ENCODE data around the gene SGSM1. TPM values are rescaled to one million over a fixed set of nuclear protein-coding genes. Genes with fewer than 3 reads are reported as not detected.

Gene SGSM1
- total and polyA plus RNA-seq, 2 donors = 0.38 to 0.71 TPM

- Histone ChIP-seq H3K36me3 (ENCODE audit: control insufficient read depth in 2 of 2, insufficient read depth in 2 of 2, low read length in 1 of 2) (no peaks in the 10 kb centered on the region), H3K4me3 (ENCODE audit: low read length in 2 of 2) (no peak overlapping the region), H3K9me3 (ENCODE audit: control insufficient read depth in 2 of 2, insufficient read depth in 1 of 2, low read length in 1 of 2) (no peaks in the 10 kb centered on the region), H3K27me3 (ENCODE audit: control insufficient read depth in 2 of 2, insufficient read depth in 1 of 2, low read length in 1 of 2) (peaks cover 0 to 8% of the 10 kb centered on the region in 2 donors), H3K4me1 (ENCODE audit: control insufficient read depth in 2 of 2, insufficient read depth in 2 of 2, low read length in 2 of 2) (no peaks in the 10 kb centered on the region), H3K27ac (ENCODE audit: low read depth in 1 of 2, low read length in 1 of 2) (no peak overlapping the region)
- no peak for DNase-seq (ENCODE audit: low read depth in 6 of 9, low spot score in 9 of 9)
- 74% methylated on average over 3 of the region's 3 CpGs for WGBS
Observed at GRCh38 chr22:24930678-24931077, 124.7 kb downstream of the SGSM1 start.

GRCh38 chr22:24935771-24936483 is 129.9 kb downstream of the SGSM1 start:
- DNase-seq (ENCODE audit: low read depth in 6 of 9, low spot score in 9 of 9) = no peak
- no peaks in the 10 kb centered on the region for H3K4me1 ChIP-seq (ENCODE audit: control insufficient read depth in 2 of 2, insufficient read depth in 2 of 2, low read length in 2 of 2)
- H3K27ac ChIP-seq (ENCODE audit: low read depth in 1 of 2, low read length in 1 of 2) = no peak overlapping the region
- peaks cover 0 to 4% of the 10 kb centered on the region in 2 donors for H3K27me3 ChIP-seq (ENCODE audit: control insufficient read depth in 2 of 2, insufficient read depth in 1 of 2, low read length in 1 of 2)
- H3K36me3 ChIP-seq (ENCODE audit: control insufficient read depth in 2 of 2, insufficient read depth in 2 of 2, low read length in 1 of 2) = no peaks in the 10 kb centered on the region
- no peak overlapping the region for H3K4me3 ChIP-seq (ENCODE audit: low read length in 2 of 2)
- no peaks in the 10 kb centered on the region for H3K9me3 ChIP-seq (ENCODE audit: control insufficient read depth in 2 of 2, insufficient read depth in 1 of 2, low read length in 1 of 2)

GRCh38 chr22:24937114-24937513 is 131.1 kb downstream of the SGSM1 start:
- Histone ChIP-seq H3K27me3 (ENCODE audit: control insufficient read depth in 2 of 2, insufficient read depth in 1 of 2, low read length in 1 of 2) (peaks cover 0 to 4% of the 10 kb centered on the region in 2 donors), H3K9me3 (ENCODE audit: control insufficient read depth in 2 of 2, insufficient read depth in 1 of 2, low read length in 1 of 2) (no peaks in the 10 kb centered on the region), H3K27ac (ENCODE audit: low read depth in 1 of 2, low read length in 1 of 2) (no peak overlapping the region), H3K4me3 (ENCODE audit: low read length in 2 of 2) (no peak overlapping the region), H3K36me3 (ENCODE audit: control insufficient read depth in 2 of 2, insufficient read depth in 2 of 2, low read length in 1 of 2) (no peaks in the 10 kb centered on the region), H3K4me1 (ENCODE audit: control insufficient read depth in 2 of 2, insufficient read depth in 2 of 2, low read length in 2 of 2) (no peaks in the 10 kb centered on the region)
- DNase-seq (ENCODE audit: low read depth in 6 of 9, low spot score in 9 of 9) = no peak
- 14% methylated on average over 2 of the region's 2 CpGs for WGBS

GRCh38 chr22:24938741-24939341 is 132.8 kb downstream of the SGSM1 start:
- peak in 7 of 9 donors; percentile 13 to 61 (median 36) for DNase-seq (ENCODE audit: low read depth in 6 of 9, low spot score in 9 of 9)
- Histone ChIP-seq H3K27ac (ENCODE audit: low read depth in 1 of 2, low read length in 1 of 2) (no peak overlapping the region), H3K27me3 (ENCODE audit: control insufficient read depth in 2 of 2, insufficient read depth in 1 of 2, low read length in 1 of 2) (peaks cover 0 to 2% of the 10 kb centered on the region in 2 donors), H3K36me3 (ENCODE audit: control insufficient read depth in 2 of 2, insufficient read depth in 2 of 2, low read length in 1 of 2) (no peaks in the 10 kb centered on the region), H3K9me3 (ENCODE audit: control insufficient read depth in 2 of 2, insufficient read depth in 1 of 2, low read length in 1 of 2) (no peaks in the 10 kb centered on the region), H3K4me1 (ENCODE audit: control insufficient read depth in 2 of 2, insufficient read depth in 2 of 2, low read length in 2 of 2) (no peaks in the 10 kb centered on the region), H3K4me3 (ENCODE audit: low read length in 2 of 2) (no peak overlapping the region)
- 27% methylated on average over 11 of the region's 11 CpGs for WGBS

GRCh38 chr22:24942301-24942700 is 136.3 kb downstream of the SGSM1 start:
- H3K27me3 ChIP-seq (ENCODE audit: control insufficient read depth in 2 of 2, insufficient read depth in 1 of 2, low read length in 1 of 2) = peaks cover 0 to 2% of the 10 kb centered on the region in 2 donors
- no peak overlapping the region for H3K27ac ChIP-seq (ENCODE audit: low read depth in 1 of 2, low read length in 1 of 2)
- no peak overlapping the region for H3K4me3 ChIP-seq (ENCODE audit: low read length in 2 of 2)
- no peaks in the 10 kb centered on the region for H3K4me1 ChIP-seq (ENCODE audit: control insufficient read depth in 2 of 2, insufficient read depth in 2 of 2, low read length in 2 of 2)
- no peaks in the 10 kb centered on the region for H3K36me3 ChIP-seq (ENCODE audit: control insufficient read depth in 2 of 2, insufficient read depth in 2 of 2, low read length in 1 of 2)
- WGBS = 96% methylated on average over 3 of the region's 3 CpGs
- no peak for DNase-seq (ENCODE audit: low read depth in 6 of 9, low spot score in 9 of 9)
- H3K9me3 ChIP-seq (ENCODE audit: control insufficient read depth in 2 of 2, insufficient read depth in 1 of 2, low read length in 1 of 2) = no peaks in the 10 kb centered on the region

- WGBS = 96% methylated on average over 10 of the region's 10 CpGs
- Histone ChIP-seq H3K36me3 (ENCODE audit: control insufficient read depth in 2 of 2, insufficient read depth in 2 of 2, low read length in 1 of 2) (no peaks in the 10 kb centered on the region), H3K9me3 (ENCODE audit: control insufficient read depth in 2 of 2, insufficient read depth in 1 of 2, low read length in 1 of 2) (no peaks in the 10 kb centered on the region), H3K4me3 (ENCODE audit: low read length in 2 of 2) (no peak overlapping the region), H3K4me1 (ENCODE audit: control insufficient read depth in 2 of 2, insufficient read depth in 2 of 2, low read length in 2 of 2) (peaks cover 0 to 3% of the 10 kb centered on the region in 2 donors), H3K27me3 (ENCODE audit: control insufficient read depth in 2 of 2, insufficient read depth in 1 of 2, low read length in 1 of 2) (peaks cover 0 to 3% of the 10 kb centered on the region in 2 donors), H3K27ac (ENCODE audit: low read depth in 1 of 2, low read length in 1 of 2) (no peak overlapping the region)
- DNase-seq (ENCODE audit: low read depth in 6 of 9, low spot score in 9 of 9) = no peak
Observed at GRCh38 chr22:24944217-24944937, 138.4 kb downstream of the SGSM1 start.

GRCh38 chr22:24945430-24945829 is 139.4 kb downstream of the SGSM1 start:
- no peaks in the 10 kb centered on the region for H3K36me3 ChIP-seq (ENCODE audit: control insufficient read depth in 2 of 2, insufficient read depth in 2 of 2, low read length in 1 of 2)
- WGBS = 96% methylated on average over 4 of the region's 4 CpGs
- H3K4me1 ChIP-seq (ENCODE audit: control insufficient read depth in 2 of 2, insufficient read depth in 2 of 2, low read length in 2 of 2) = peaks cover 0 to 3% of the 10 kb centered on the region in 2 donors
- no peaks in the 10 kb centered on the region for H3K9me3 ChIP-seq (ENCODE audit: control insufficient read depth in 2 of 2, insufficient read depth in 1 of 2, low read length in 1 of 2)
- H3K4me3 ChIP-seq (ENCODE audit: low read length in 2 of 2) = no peak overlapping the region
- H3K27ac ChIP-seq (ENCODE audit: low read depth in 1 of 2, low read length in 1 of 2) = no peak overlapping the region
- DNase-seq (ENCODE audit: low read depth in 6 of 9, low spot score in 9 of 9) = no peak
- H3K27me3 ChIP-seq (ENCODE audit: control insufficient read depth in 2 of 2, insufficient read depth in 1 of 2, low read length in 1 of 2) = peaks cover 0 to 8% of the 10 kb centered on the region in 2 donors

GRCh38 chr22:24947383-24947782 is 141.4 kb downstream of the SGSM1 start:
- H3K27ac ChIP-seq (ENCODE audit: low read depth in 1 of 2, low read length in 1 of 2) = no peak overlapping the region
- no peaks in the 10 kb centered on the region for H3K36me3 ChIP-seq (ENCODE audit: control insufficient read depth in 2 of 2, insufficient read depth in 2 of 2, low read length in 1 of 2)
- WGBS = 98% methylated on average over 7 of the region's 7 CpGs
- DNase-seq (ENCODE audit: low read depth in 6 of 9, low spot score in 9 of 9) = no peak
- peaks cover 8 to 27% of the 10 kb centered on the region in 2 donors for H3K27me3 ChIP-seq (ENCODE audit: control insufficient read depth in 2 of 2, insufficient read depth in 1 of 2, low read length in 1 of 2)
- no peak overlapping the region for H3K4me3 ChIP-seq (ENCODE audit: low read length in 2 of 2)
- peaks cover 3% of the 10 kb centered on the region in 2 donors for H3K4me1 ChIP-seq (ENCODE audit: control insufficient read depth in 2 of 2, insufficient read depth in 2 of 2, low read length in 2 of 2)
- no peaks in the 10 kb centered on the region for H3K9me3 ChIP-seq (ENCODE audit: control insufficient read depth in 2 of 2, insufficient read depth in 1 of 2, low read length in 1 of 2)

- Histone ChIP-seq H3K27ac (ENCODE audit: low read depth in 1 of 2, low read length in 1 of 2) (no peak overlapping the region), H3K4me3 (ENCODE audit: low read length in 2 of 2) (no peak overlapping the region), H3K36me3 (ENCODE audit: control insufficient read depth in 2 of 2, insufficient read depth in 2 of 2, low read length in 1 of 2) (no peaks in the 10 kb centered on the region), H3K4me1 (ENCODE audit: control insufficient read depth in 2 of 2, insufficient read depth in 2 of 2, low read length in 2 of 2) (peaks cover 4 to 7% of the 10 kb centered on the region in 2 donors), H3K27me3 (ENCODE audit: control insufficient read depth in 2 of 2, insufficient read depth in 1 of 2, low read length in 1 of 2) (peaks cover 13 to 32% of the 10 kb centered on the region in 2 donors), H3K9me3 (ENCODE audit: control insufficient read depth in 2 of 2, insufficient read depth in 1 of 2, low read length in 1 of 2) (peaks cover 2 to 4% of the 10 kb centered on the region in 2 donors)
- WGBS = 75% methylated on average over 12 of the region's 12 CpGs
- DNase-seq (ENCODE audit: low read depth in 6 of 9, low spot score in 9 of 9) = no peak
Observed at GRCh38 chr22:24947881-24948280, 141.9 kb downstream of the SGSM1 start.

Measured in thymus (tissue), 11 donors.